B cell (primary cell): ENCODE data around the gene CCDC178. TPM values are rescaled to one million over a fixed set of nuclear protein-coding genes. Genes with fewer than 3 reads are reported as not detected.

ENCODE experiments used
- ATAC-seq: fragments of 200-7000 bp; cut with Tn5 transposase; one replicate; pipeline ENCODE4 v1.10.0; 2021; ENCODE audit warnings: low read depth, mild to moderate bottlenecking, moderate number of reproducible peaks, moderate library complexity
- CTCF ChIA-PET: fragments of 350-600 bp; sonication (Branson Sonifier 250); formaldehyde crosslinking; loops from one replicate; lab custom pipeline; 2021; ENCODE audit warnings: antibody characterized with exemption, inconsistent platforms; lab: Charles Lee
- POLR2A ChIA-PET: fragments of 350-600 bp; sonication (Branson Sonifier 250); formaldehyde crosslinking; loops from one replicate; lab custom pipeline; 2021; ENCODE audit warnings: antibody characterized with exemption; lab: Charles Lee
- DNase-seq: peaks from one replicate; pipeline ENCODE4 v3.0.0; 2013
- H2AFZ ChIP-seq: 2 replicates; pipeline ENCODE4 v1.6.1; 2012; ENCODE audit warnings: mild to moderate bottlenecking, low read depth, low read length; ENCODE audit not compliant: insufficient read depth, poor library complexity, severe bottlenecking
- H3K27ac ChIP-seq, 2 donors: 1 replicate in 1 of 2; 2 replicates in 1 of 2; pipeline ENCODE4 v1.5.1; 2012 to 2013; ENCODE audit warnings: low read length in 2 of 2, mild to moderate bottlenecking in 2 of 2, moderate library complexity in 1 of 2
- H3K27me3 ChIP-seq, 4 experiments: fragments of 200-600 bp in 1 of 4; sonication (generic) in 1 of 4; replicated peaks in 1 of 4; 1 replicate in 2 of 4; 2 replicates in 2 of 4; pipeline versions ENCODE4 v1.6.1 to v1.7.0; 2013 to 2016; ENCODE audit warnings: low read length in 3 of 4, mild to moderate bottlenecking in 2 of 4, mixed read lengths in 1 of 4, moderate library complexity in 1 of 4; ENCODE audit not compliant: insufficient read depth in 4 of 4, control insufficient read depth in 3 of 4; ENCODE audit errors: control extremely low read depth in 1 of 4
- H3K36me3 ChIP-seq, 2 experiments: replicated peaks in 1 of 2; 1 replicate in 1 of 2; 2 replicates in 1 of 2; pipeline versions ENCODE4 v1.6.1 to v1.7.1; 2013; ENCODE audit warnings: low read length in 1 of 2; ENCODE audit not compliant: insufficient read depth in 2 of 2, control insufficient read depth in 1 of 2; ENCODE audit errors: control extremely low read depth in 1 of 2, extremely low read depth in 1 of 2
- H3K4me1 ChIP-seq, 2 donors: fragments of 200-600 bp in 1 of 2; sonication (generic) in 1 of 2; 1 replicate in 1 of 2; 2 replicates in 1 of 2; pipeline versions ENCODE4 v1.5.1 to v1.6.1; 2013 to 2017; ENCODE audit warnings: low read length in 2 of 2; ENCODE audit not compliant: control insufficient read depth in 2 of 2, insufficient read depth in 2 of 2
- H3K4me2 ChIP-seq: replicated peaks from 2 replicates; pipeline ENCODE3; 2012; ENCODE audit warnings: mild to moderate bottlenecking, low read depth, low read length; ENCODE audit not compliant: poor library complexity, severe bottlenecking
- H3K4me3 ChIP-seq, 5 experiments: fragments of 200-600 bp in 1 of 5; sonication (generic) in 1 of 5; 1 replicate in 3 of 5; 2 replicates in 2 of 5; pipeline versions ENCODE4 v1.5.1 to v1.7.0; 2011 to 2016; ENCODE audit warnings: low read length in 4 of 5, mild to moderate bottlenecking in 4 of 5, low read depth in 2 of 5, control low read depth in 1 of 5, moderate library complexity in 1 of 5; ENCODE audit not compliant: insufficient read depth in 1 of 5; ENCODE audit errors: control extremely low read depth in 1 of 5, extremely low read depth in 1 of 5
- H3K79me2 ChIP-seq: fragments of 200-600 bp; sonication (generic); one replicate; pipeline ENCODE4 v1.6.0; 2016; ENCODE audit warnings: low read length; ENCODE audit not compliant: control insufficient read depth, insufficient read depth
- H3K9ac ChIP-seq: fragments of 200-600 bp; sonication (generic); 2 replicates; pipeline ENCODE4 v1.6.1; 2017; ENCODE audit warnings: mild to moderate bottlenecking, low read length, moderate library complexity
- H3K9me3 ChIP-seq, 3 donors: one replicate each; pipeline versions ENCODE4 v1.6.1 to v1.7.1; 2013; ENCODE audit warnings: low read length in 2 of 3; ENCODE audit not compliant: control insufficient read depth in 2 of 3, insufficient read depth in 1 of 3; ENCODE audit errors: control extremely low read depth in 1 of 3
- H4K20me1 ChIP-seq: 2 replicates; pipeline ENCODE4 v1.6.0; 2012; ENCODE audit warnings: mild to moderate bottlenecking, low read length; ENCODE audit not compliant: insufficient read depth, control insufficient read depth, poor library complexity, severe bottlenecking
- H3K27ac Mint-ChIP-seq: one replicate; pipeline ENCODE4 v1.8.0; 2021; ENCODE audit warnings: mixed read lengths
- H3K27me3 Mint-ChIP-seq: one replicate; pipeline ENCODE4 v1.8.0; 2021; ENCODE audit warnings: mixed read lengths
- H3K4me1 Mint-ChIP-seq: one replicate; pipeline ENCODE4 v1.8.0; 2021; ENCODE audit warnings: mixed read lengths
- H3K4me3 Mint-ChIP-seq: one replicate; pipeline ENCODE4 v1.8.0; 2021; ENCODE audit warnings: mixed read lengths
- H3K9me3 Mint-ChIP-seq: one replicate; pipeline ENCODE4 v1.8.0; 2022; ENCODE audit warnings: mixed read lengths; ENCODE audit not compliant: insufficient read depth
- CTCF ChIP-seq: fragments of 200-600 bp; IDR thresholded peaks from one replicate; pipeline ENCODE4 v1.8.0; 2022; ENCODE audit warnings: antibody characterized with exemption, mild to moderate bottlenecking
- EZH2 ChIP-seq: IDR thresholded peaks from 2 replicates; pipeline ENCODE4 v1.6.1; 2012; ENCODE audit warnings: borderline replicate concordance, low read depth, mild to moderate bottlenecking, moderate library complexity, low read length; ENCODE audit not compliant: insufficient read depth, poor library complexity, severe bottlenecking
- whole genome bisulfite sequencing: methylation state at CpG from one replicate; pipeline ENCODE4 v1.1.5; 2013; ENCODE audit warnings: missing lambda C conversion rate; ENCODE audit not compliant: insufficient coverage; 5-methylcytosine and 5-hydroxymethylcytosine counted together
- intact Hi-C: fragments of 100-400 bp; cut with micrococcal nuclease; formaldehyde crosslinking; loops from one replicate; pipeline ENCODE4 v1.10.0; 2022
- polyA plus RNA-seq: library from polyadenylated mRNA; depleted of rRNA; stranded (reverse); fragments of >200 nt; gene quantifications from 2 replicates; pipeline ENCODE4 v1.2.3, GENCODE V29; 2012
- total RNA-seq, 2 donors: library from RNA; stranded (reverse); fragments of 120-200 nt in 1 of 2; gene quantifications; 1 replicate in 1 of 2; 2 replicates in 1 of 2; pipeline versions ENCODE4 v1.2.3 to v1.2.4, GENCODE V29; 2013 to 2022

Gene CCDC178
- total and polyA plus RNA-seq, 2 donors (not counting 1 experiment from before 2014, with no cell fraction given): not detected

- Histone ChIP-seq H3K9ac (no peak overlapping the region), H3K27ac (no peak overlapping the region), H3K4me3 (no peak overlapping the region), H3K27me3 (no peaks in the 10 kb centered on the region), H4K20me1 (no peaks in the 10 kb centered on the region), H2AFZ (no peak overlapping the region), H3K36me3 (no peaks in the 10 kb centered on the region), H3K4me1 (no peaks in the 10 kb centered on the region), H3K4me2 (no peak overlapping the region), H3K79me2 (no peaks in the 10 kb centered on the region), H3K9me3 (peaks cover 0 to 1% (median 0%) of the 10 kb centered on the region in 3 donors)
- H3K27me3 Mint-ChIP-seq: no peaks in the 10 kb centered on the region
- DNase-seq: no peak
- H3K9me3 Mint-ChIP-seq: no peaks in the 10 kb centered on the region
- H3K4me3 Mint-ChIP-seq: no peak overlapping the region
- ChIA-PET CTCF (no interaction called here), POLR2A (no interaction called here)
- H3K27ac Mint-ChIP-seq: no peak overlapping the region
- WGBS: no CpG with 5 or more reads among the region's 1 CpG
- no peaks in the 10 kb centered on the region for H3K4me1 Mint-ChIP-seq
- intact Hi-C loops: no loop called here
- TF ChIP-seq CTCF: no peak
- no peak for TF ChIP-seq EZH2
- ATAC-seq: no peak
Measured at GRCh38 chr18:33483908-33484307, 43.4 kb upstream of the CCDC178 start.

GRCh38 chr18:33472509-33472908 is 32.0 kb upstream of the CCDC178 start:
- H3K79me2 ChIP-seq: no peaks in the 10 kb centered on the region
- Mint-ChIP-seq H3K4me1 (no peaks in the 10 kb centered on the region), H3K27ac (no peak overlapping the region), H3K27me3 (no peaks in the 10 kb centered on the region), H3K4me3 (no peak overlapping the region), H3K9me3 (no peaks in the 10 kb centered on the region)
- H3K27ac ChIP-seq: no peak overlapping the region
- H3K9me3 ChIP-seq: no peaks in the 10 kb centered on the region
- no peaks in the 10 kb centered on the region for H3K27me3 ChIP-seq
- ChIA-PET POLR2A (no interaction called here), CTCF (no interaction called here)
- no peak overlapping the region for H3K4me3 ChIP-seq
- H3K36me3 ChIP-seq: no peaks in the 10 kb centered on the region
- ATAC-seq (no peak), DNase-seq (no peak)
- H4K20me1 ChIP-seq: no peaks in the 10 kb centered on the region
- no CpG with 5 or more reads among the region's 3 CpGs for WGBS
- no peaks in the 10 kb centered on the region for H3K4me1 ChIP-seq
- no peak overlapping the region for H2AFZ ChIP-seq
- no peak overlapping the region for H3K4me2 ChIP-seq
- H3K9ac ChIP-seq: no peak overlapping the region
- intact Hi-C loops: no loop called here
- TF ChIP-seq EZH2 (no peak), CTCF (no peak)
